ENCODE results near the gene COL4A4.

Gene COL4A4

DNA sequence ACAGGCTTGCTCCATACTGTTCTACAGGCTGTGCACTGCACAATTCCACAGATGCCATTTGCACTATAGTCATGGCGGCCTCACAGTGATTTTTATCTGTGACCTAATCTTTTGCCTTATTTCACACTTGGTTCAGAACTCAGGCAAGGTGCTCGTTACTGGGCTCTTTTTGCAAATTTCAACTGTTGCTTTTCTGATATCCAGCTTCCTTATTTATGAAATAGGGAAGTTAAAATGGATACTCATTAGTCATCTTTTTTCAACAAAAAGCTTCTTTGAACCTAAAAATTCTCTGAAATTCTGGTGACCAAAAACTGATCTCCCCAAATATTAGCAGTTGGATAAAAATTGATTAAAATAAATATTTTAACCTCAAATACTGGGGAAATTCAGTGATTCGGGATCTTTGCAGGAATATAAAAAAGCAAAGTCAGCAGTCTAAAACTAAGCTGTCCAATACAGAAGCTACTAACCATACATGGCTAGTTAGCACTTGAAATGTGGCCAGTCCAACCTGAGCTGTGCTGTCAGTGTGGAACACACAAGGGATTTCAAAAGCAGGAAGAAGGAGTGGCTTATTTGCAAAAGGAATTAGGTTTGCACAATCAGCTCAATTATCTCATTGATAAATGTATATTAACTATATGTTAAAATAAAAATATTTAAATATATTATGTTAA lies 134.4 kb downstream of the COL4A4 start:
- no peak for DNase-seq

DNA sequence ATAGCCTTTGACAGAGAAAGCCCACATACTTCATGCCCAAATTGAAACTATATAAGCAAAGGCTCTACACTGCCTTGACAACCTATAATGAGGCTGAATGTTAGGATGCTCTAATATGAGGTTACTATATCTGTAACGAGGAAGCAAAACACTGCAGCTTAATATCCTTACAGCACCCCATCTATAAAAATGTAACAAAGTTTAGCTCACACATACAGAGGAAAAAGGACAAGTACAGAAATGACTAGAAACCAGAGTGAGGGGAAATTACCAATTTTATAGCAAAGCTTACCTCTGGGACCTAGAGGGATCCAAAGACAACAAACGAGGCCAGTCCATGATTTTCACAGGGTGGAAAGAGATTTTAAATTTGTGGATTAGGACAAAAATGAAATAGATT lies 138.5 kb downstream of the COL4A4 start:
- no peak for DNase-seq

DNA sequence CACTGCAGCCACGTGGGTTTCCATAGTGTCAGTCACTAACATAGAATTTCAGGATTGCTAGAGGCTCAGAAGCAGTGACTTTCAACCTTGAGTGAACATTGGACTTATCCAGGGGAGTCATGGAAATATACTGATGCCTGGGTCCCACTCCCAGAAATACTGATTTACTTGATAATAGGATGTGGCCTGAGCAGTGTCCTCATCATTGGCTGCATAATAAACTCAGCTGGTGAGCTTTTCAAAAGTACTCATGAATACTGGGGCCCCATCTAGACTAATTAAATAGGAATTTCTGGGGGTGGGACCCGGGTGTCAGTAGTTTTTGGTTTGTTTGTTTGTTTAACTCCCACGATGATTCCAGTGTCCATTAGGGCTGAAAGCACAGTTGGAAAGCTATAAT lies 141.4 kb downstream of the COL4A4 start:
- DNase-seq = no peak

DNA sequence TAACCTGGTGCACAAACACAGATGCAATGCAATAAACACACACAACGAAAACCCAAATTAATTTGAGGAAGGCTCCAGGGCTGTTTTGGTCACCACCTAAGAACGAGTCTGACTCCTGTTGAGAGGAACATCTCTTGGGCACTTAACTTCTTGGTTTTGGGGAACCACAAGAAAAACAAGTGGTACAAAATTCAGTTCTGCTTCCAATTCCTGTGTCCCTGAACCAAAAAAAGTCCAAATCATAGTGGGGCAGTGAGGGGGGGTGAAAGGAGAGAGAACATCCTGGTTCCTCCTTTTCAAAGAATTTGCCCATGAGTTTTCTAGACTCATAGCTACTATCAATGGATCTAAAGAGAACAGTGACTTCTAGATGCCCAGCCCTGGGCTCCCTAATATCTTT lies 143.6 kb downstream of the COL4A4 start:
- DNase-seq = no peak

DNA sequence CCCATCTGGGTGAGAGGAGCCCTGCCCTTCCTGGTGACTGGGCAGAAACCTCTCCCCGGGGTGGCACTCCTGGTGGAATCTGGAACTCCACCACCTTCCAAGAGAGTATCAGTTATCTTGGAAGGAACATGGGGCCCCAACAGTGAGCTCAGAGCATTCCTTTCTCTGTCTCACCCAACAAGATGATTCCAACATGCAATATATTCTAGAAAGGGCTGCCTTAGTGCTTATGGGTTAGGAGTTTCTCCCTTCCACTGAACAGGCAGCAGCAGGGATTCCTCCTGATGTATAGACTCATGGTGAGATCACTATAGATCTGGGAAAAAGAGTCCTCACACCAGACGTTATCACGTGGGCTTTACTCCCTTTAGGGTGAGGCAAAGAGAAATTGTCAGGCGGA lies 147.1 kb downstream of the COL4A4 start:
- no peak for DNase-seq

DNA sequence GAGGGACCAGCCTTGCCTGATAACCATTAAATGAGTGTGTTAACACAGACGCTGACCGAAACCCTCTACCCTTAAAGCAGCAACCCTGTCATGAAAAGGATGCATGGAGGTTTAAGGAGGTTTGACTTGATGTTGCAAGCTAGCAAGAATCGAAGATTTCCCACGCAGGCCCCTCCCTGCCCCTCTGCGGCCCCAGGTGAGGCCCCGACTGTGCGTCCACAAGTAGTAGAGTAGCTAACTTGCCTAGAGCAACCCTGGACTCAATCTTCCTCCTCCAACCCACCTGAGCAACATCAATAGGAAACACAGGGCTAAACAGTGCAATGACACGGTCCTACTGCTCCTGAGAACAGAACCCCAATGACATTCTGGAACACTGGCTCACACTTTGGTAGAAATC lies 150.1 kb downstream of the COL4A4 start:
- DNase-seq = no peak

DNA sequence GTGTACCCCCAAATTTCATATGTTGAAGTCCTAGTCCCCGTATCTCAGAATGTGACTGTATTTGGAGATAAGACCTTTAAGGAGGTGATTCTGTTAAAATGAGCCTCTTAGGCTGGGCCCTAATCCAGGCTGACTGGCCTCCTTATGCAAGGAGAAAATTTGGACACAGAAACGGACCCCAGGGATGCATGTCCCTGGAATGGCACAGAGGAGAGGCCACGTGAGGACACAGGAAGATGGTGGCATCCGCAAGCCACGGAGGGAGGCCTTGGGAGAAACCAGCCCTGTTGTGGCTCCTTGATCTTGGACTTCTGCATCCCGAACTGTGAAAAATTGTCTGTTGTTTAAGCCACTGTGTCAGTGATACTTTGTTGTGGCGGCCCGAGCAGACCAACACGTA lies 150.7 kb downstream of the COL4A4 start:
- no peak for DNase-seq

DNA sequence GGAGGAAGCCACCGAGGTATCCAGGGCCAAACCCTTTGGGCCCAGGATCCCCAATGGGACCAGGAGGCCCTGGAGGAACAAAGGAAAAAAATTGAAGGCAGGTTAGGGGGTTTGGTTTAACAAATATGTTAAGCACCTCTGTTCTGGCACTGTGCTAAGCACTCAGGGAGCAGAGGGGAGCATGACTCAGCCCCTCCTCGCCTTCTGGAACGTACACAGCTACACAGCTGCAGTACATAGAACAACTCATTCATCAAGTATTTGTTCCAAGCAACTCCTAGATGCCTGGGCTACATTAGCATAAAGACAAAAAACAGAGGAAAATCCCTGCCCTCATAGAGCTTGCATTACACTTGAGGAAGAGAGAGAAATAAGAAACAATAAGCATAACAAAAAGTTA lies 153.6 kb downstream of the COL4A4 start:
- no peak for DNase-seq

DNA sequence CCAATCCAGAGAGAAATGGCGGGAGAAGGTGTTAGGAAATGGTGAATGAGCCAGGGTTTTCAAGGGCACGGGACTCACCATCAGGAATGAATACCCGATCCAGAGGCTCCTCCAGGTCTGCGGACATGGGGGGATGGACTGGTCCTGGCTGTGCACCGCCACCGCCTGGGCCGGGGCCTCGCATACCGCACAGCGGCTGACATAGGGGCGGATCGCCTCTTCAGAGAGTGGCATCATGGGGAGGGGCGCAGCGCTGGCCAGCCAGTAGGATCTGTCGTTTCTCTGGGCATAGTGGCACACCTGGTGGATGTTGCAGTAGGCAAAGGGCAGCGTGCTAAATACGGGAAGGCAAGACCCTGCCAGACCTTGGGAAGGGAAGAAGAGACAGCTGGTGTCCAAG lies 156.1 kb downstream of the COL4A4 start:
- DNase-seq = no peak

DNA sequence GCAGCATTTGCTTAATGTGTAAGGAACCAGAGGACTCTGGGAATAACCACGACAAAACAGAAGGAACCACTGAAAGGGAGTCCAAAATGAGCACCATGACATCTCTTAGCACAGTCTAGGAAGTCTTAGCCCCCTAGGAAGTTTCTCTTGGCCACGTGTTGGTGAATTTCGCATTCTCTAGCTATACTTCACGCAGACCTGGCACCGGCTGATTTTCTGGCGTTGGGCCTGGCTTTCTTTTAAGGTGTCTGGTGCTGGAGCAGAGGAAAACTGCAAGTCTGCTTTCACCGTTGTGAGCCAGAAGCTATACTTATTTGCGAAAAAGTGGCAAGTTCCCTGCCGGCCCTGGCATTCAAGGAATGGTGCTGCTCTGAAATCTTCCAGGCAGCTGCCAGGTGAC lies 156.9 kb downstream of the COL4A4 start:
- DNase-seq = no peak

DNA sequence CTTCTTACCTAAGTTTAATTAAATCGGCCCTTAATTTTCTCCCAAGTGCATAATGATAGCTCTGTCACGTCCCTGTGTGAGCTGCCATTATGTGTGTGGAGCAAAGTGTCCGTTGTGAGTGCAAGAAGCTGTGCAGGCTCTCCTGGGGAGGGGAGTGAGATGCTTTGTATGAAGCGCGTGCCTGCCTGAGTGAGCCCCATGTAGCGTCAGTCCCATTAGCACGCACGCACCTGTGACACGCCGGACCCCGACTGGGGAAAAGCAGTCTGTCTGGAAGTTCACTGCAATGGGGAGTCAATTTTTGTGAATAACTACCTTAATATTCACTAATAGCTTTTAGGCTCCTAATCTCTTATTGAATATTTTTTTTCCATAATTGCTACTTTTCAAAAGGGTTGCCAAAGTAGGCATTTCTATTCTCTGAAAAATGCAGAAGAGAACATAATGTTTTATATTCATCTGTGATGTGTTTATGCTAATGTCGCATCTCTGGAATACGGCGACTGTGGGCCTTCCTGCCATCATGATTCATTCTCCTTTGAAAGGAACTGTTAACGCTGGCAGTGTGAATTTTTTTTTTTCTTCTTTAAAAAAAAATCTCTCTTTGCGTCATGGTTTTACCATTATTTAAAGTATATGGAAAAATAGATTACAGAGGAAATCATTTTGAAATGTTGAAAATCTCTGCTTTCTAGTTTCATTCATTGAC lies 157.7 kb downstream of the COL4A4 start:
- no peak for DNase-seq

DNA sequence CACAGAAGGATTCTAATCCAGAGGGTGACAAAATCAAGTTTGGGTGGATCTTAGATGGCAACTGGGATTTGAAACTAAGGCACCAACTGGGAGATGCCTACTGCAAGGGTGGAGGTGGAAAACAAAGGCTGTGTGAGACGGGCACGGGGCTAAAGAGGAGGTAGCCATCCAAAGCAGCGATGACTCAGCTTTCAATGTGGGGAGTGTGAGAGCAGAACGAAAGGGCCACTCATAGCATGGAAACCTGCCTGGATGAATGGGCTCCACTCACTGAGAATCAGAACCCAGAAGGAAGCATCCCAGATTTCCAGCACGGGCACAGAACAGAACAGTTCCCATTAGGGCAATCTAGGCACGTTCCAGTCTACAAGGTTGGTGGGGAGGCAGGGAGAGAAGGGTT lies 159.5 kb downstream of the COL4A4 start:
- no peak for DNase-seq

DNA sequence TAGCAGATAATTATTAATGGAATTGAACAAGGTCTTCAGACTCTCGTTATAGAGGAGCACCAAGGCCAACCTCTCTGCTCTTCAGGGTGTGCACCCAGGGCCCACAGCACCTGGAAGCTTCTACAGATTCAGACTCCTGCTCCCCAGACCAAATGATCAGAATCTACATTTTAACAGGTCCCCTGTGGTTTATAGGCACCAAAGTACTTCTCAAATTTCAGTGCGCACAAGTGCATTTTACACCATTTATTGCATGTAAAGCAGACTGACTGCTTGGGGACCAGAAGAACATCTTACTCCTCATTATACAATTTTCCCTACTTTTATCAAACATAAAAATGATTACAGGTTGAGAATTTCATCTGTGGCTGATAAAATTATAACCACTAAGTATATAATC lies 163.9 kb downstream of the COL4A4 start:
- no peak for DNase-seq

DNA sequence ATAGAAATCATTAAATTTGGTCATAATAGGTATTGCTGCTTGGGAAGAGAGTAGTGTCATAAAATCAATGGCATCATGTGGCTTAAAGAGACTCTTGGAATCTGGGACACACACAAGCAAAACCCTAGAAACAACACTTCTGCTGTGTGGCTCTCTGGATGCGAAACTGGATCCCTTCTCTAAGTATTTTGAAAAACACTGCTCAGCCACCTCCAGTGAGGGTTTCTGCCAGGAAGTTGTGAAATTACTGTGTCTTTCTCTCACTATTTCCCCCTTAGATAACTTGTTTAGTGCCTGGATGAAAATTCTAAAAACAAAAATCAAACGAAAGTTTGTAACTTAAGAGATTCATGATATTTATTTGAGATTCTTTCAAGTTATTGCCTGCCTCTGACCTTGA lies 164.3 kb downstream of the COL4A4 start:
- DNase-seq = no peak

DNA sequence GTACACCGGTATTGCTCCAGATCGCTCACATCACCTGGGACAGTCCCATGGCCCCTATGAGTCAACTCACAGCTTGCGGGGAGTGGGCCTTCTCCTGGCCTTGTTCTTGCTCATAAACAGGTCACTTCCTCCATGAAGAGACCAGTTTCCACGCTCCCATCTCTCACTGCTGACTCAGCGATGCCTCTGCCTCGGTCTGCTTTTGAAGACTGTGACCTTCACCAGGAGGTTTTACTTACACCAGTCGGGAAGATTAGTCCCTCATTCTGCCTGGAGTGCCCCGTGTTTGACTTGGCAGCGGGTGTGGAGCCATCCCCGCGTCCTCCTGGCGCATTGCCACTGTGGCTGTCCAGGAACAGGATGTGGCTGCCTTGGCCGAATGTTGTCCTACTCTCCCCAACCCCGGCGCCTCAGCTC lies 168.4 kb downstream of the COL4A4 start:
- no peak for DNase-seq

DNA sequence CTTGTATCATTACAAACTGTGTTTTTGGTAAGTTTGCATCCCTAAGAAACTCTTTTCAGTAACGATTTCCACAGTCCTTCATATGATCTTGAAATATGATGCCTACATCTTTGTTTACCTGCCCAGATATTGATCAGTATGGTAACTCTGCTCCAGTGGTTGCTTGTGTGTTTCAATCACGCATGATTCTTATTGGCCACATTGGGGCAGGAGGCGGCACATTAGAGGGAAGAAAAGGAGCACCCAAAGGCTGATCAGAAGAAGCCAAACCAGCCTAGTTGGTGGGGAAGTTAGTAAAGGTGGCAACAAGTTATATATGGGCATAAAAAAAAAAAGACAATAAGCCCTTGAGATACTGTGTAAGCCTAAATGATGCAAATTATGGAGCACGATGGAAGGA lies 169.2 kb downstream of the COL4A4 start:
- no peak for DNase-seq

DNA sequence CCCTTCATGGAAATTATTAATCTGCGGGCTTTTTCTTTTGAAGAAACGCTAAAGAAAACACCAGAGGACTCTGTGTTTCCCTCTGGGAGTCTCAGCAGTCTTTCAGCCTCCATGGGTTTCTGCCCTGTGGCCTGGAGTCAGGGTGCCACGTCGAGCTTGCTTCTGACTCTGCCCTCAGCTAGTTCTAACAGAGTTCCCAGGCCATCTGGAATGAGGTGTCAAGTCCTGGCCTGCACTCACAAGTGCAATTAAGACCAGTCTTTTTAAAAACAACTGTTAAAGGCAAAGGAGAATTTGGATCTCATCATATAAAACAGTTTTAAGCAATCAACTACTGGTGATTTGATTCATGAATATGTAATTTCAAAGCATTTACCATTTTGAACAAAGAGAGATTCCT lies 170.8 kb downstream of the COL4A4 start:
- DNase-seq = no peak

DNA sequence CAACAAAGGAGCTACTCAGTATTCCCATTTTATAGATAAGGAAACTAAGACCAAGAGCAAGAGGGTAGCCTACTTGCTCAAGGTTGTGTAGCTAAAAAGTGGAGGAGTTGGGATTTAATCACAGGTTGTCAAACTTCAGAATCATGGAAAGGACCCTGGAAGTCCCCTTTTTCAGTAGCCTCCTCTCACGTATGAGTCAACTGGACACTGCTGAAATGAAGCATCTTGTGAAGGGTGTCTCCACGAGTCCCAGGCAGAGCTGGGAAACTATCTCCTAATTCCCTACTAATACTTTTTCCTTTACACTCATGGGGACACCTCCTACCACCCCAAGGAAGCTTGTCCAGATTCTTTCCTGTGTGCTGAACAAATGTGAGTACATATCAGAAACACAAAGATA lies 172.3 kb downstream of the COL4A4 start:
- no peak for DNase-seq

DNA sequence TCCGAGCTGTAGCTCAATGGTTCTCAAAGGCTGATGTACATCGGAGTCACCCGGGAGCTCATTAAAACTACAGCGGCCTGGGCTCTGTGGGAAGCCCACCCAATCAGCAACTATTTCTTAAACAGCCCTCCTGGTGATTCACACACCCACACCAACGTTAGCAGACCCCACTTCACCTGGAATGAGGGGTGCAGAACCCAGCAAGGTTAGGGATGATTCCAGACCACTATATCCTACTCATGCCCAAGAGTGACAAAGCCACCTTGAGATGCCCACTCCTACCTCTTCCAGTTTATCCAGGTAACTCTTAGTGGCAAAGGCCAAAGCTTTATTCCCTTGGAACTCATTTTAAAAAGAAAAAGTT lies 178.4 kb downstream of the COL4A4 start:
- no peak for DNase-seq

DNA sequence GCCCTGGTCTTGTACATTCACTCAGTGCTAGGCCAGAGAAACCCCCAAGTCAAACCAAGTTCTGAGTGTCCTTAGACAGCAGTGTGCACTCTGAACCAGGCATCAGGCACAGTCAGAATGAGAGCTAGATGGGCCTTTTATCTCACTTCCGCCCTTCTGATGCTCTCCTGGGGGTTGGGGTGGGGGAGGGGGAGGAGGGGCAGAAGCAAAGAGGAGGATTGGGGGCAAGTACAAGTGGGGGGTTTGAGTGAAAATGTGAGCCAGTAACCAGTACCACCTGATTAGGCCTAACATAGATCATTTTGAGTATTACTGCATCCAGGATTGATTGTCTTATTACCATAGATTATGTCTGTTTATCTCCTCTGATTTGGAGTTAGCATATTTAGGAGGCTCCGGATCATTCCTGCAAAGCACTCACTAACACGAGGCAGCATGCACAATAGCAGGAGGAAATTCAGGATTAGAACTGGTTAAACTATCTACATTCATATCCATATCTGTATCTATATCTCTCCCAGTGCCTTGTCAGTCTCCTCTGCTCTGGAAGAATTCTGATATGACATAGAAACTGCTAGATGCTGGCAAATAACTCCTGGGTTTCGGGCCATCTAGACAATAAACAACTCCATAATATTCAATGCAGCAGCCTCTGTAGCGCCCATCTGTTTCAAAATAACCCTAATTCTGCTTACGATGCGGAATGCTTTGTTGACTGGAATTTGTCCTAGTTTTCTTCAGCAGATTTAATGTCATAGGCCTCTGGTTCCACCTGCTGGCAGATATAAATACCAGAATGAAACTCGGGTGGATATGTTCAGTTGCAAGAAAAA lies 179.0 kb downstream of the COL4A4 start:
- DNase-seq = peak; percentile 80

DNA sequence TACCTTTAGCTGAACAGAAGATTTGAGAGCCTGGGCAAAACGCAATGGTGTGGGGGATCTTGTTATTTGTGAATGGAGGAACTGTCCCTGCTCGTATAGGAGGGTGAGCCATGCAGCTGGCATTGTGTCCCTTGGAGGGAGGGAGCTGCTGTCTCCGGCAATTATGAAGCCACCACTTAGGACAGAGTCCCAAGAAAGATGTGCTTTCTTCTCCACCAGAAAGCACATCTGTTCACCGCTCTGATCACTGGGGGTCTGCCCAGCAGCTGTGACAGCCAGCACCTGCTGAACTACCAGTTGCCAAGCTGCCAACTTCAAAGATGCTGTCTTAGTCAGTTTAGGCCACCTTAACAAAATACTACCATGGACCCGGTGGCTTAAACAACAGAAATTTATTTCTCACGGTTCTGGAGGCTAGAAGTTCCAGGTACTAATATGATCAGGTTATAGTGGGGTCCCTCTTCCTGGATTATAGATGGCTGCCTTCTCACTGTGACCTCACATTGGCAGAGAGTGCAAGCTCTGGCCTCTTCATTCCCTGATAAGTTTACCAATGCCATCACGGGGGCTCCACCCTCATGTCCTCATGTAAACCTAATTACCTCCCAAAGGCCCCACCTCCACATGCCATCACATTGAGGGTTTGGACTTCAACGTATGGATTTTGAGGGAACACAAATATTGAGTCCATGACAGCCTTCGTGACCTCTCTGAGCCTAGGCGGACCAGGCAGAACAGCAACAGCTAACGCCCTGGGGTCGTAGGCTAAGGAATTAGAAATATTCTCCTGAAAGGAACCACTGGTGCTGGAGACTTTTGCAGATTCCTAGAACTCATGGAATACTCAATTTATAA lies 179.9 kb downstream of the COL4A4 start:
- DNase-seq = no peak

DNA sequence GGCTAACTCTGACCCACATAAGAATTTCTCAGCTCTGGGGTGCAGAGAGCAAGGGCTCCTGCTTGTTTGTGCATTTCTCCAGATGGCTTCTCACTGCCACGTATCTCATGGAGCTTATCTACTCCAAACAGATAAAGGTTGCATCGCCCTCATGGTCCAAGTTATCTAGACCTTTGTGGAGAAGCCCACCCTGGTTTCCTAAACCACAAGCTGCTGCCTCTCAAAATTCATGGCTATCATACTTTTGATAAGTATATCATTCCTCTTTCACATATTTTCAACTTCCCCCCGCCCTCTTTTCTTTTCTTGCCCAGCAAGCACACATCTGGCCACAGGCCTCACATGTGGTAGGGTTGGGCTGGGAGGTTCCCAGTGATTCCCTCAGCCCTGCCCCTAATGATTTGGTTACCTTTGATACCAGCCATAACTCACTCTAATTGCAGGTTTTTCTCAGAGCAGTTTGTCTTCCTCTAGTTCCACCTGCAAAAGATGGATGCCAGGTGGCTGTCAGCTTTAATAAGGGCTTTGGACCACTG lies 182.1 kb downstream of the COL4A4 start:
- DNase-seq = no peak

DNA sequence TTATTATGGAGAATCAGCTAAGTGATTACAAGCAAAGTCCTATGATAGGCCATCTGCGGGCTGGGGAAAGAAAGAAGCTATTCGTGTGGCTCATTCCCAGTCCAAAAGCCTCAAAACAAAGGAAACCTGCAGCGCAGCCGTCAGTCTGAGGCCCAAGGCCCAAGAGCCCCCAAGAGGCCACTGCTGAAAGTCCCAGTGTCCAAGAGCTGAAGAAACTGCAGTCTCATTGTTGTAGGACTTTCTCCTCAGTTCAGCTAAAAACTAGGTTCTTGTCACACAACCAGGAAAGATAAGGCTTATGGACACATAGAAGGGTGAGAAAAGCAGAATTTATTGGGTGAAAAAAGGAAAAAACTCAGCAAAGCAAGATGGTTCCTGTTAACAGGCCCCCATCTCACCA lies 185.0 kb downstream of the COL4A4 start:
- no peak for DNase-seq
